MM.1S (cell line): ENCODE data around the gene GJB5.

Source experiments
- DNase-seq: peaks from one replicate; pipeline ENCODE4 v3.0.0-alpha.2; 2015
- H2AFZ ChIP-seq: fragments of 300-600 bp; sonication (generic); 2 replicates; pipeline ENCODE4 v1.6.0; 2016; ENCODE audit warnings: antibody characterized with exemption, low read length
- H3F3A ChIP-seq: fragments of 300-600 bp; sonication (generic); 2 replicates; pipeline ENCODE4 v1.6.1; 2016; ENCODE audit warnings: mild to moderate bottlenecking, antibody characterized with exemption, low read length, moderate library complexity, mixed read lengths; ENCODE audit not compliant: insufficient read depth
- H3K27ac ChIP-seq: fragments of 300-600 bp; sonication (generic); 2 replicates; pipeline ENCODE4 v1.5.1; 2016; ENCODE audit warnings: mild to moderate bottlenecking, low read length
- H3K27me3 ChIP-seq: fragments of 300-600 bp; sonication (generic); replicated peaks from 2 replicates; pipeline ENCODE4 v1.6.0; 2016; ENCODE audit warnings: low read length; ENCODE audit not compliant: insufficient read depth
- H3K36me3 ChIP-seq: fragments of 300-600 bp; sonication (generic); replicated peaks from 2 replicates; pipeline ENCODE4 v1.6.1; 2016; ENCODE audit warnings: mild to moderate bottlenecking, low read length, mixed read lengths; ENCODE audit not compliant: insufficient read depth
- H3K4me1 ChIP-seq: fragments of 300-600 bp; sonication (generic); 2 replicates; pipeline ENCODE4 v1.6.1; 2016; ENCODE audit warnings: low read length, mixed read lengths
- H3K4me2 ChIP-seq: fragments of 300-600 bp; sonication (generic); 2 replicates; pipeline ENCODE4 v1.6.0; 2016; ENCODE audit warnings: low read depth, low read length
- H3K4me3 ChIP-seq: fragments of 300-600 bp; sonication (generic); 2 replicates; pipeline ENCODE4 v1.5.1; 2016; ENCODE audit warnings: low read length, mixed read lengths
- H3K79me2 ChIP-seq: fragments of 300-600 bp; sonication (generic); 2 replicates; pipeline ENCODE4 v1.6.1; 2016; ENCODE audit warnings: mixed run types, low read length, mixed read lengths
- H3K9ac ChIP-seq: fragments of 300-600 bp; sonication (generic); 2 replicates; pipeline ENCODE4 v1.6.1; 2016; ENCODE audit warnings: low read length, mixed read lengths
- H3K9me2 ChIP-seq: fragments of 300-600 bp; sonication (generic); replicated peaks from 2 replicates; pipeline ENCODE4 v1.6.1; 2016; ENCODE audit warnings: mild to moderate bottlenecking, low read length, mixed read lengths; ENCODE audit not compliant: insufficient read depth
- H3K9me3 ChIP-seq: fragments of 300-600 bp; sonication (generic); replicated peaks from 2 replicates; pipeline ENCODE4 v1.6.1; 2016; ENCODE audit warnings: mild to moderate bottlenecking, low read length, mixed read lengths; ENCODE audit not compliant: insufficient read depth
- H4K20me1 ChIP-seq: fragments of 300-600 bp; sonication (generic); 2 replicates; pipeline ENCODE4 v1.6.1; 2016; ENCODE audit warnings: mild to moderate bottlenecking, low read length, moderate library complexity, mixed read lengths; ENCODE audit not compliant: insufficient read depth
- EZH2 ChIP-seq: fragments of 300-600 bp; sonication (generic); optimal IDR thresholded peaks from 2 replicates; pipeline ENCODE3; 2017; ENCODE audit warnings: low read depth, mild to moderate bottlenecking, antibody characterized with exemption, low read length, mixed read lengths
- EZH2phosphoT487 ChIP-seq: fragments of 300-600 bp; sonication (generic); IDR thresholded peaks from 2 replicates; pipeline ENCODE4 v1.6.1; 2018; ENCODE audit warnings: antibody characterized with exemption, low read length
- TF ChIP-seq, protein P1 (sequence below): fragments of 300-600 bp; sonication (generic); IDR thresholded peaks from 2 replicates; pipeline ENCODE4 v1.5.1; 2016; ENCODE audit warnings: antibody characterized with exemption, low read length, mixed read lengths

The GJB5 gene

GRCh38 chr1:34743775-34744174 is 11.1 kb upstream of the GJB5 start:
- no peak overlapping the region for H3K4me3 ChIP-seq
- H3K79me2 ChIP-seq = no peaks in the 10 kb centered on the region
- no peaks in the 10 kb centered on the region for H3F3A ChIP-seq
- TF ChIP-seq EZH2 = no peak
- no peak for TF ChIP-seq EZH2phosphoT487
- TF ChIP-seq, protein P1, sequence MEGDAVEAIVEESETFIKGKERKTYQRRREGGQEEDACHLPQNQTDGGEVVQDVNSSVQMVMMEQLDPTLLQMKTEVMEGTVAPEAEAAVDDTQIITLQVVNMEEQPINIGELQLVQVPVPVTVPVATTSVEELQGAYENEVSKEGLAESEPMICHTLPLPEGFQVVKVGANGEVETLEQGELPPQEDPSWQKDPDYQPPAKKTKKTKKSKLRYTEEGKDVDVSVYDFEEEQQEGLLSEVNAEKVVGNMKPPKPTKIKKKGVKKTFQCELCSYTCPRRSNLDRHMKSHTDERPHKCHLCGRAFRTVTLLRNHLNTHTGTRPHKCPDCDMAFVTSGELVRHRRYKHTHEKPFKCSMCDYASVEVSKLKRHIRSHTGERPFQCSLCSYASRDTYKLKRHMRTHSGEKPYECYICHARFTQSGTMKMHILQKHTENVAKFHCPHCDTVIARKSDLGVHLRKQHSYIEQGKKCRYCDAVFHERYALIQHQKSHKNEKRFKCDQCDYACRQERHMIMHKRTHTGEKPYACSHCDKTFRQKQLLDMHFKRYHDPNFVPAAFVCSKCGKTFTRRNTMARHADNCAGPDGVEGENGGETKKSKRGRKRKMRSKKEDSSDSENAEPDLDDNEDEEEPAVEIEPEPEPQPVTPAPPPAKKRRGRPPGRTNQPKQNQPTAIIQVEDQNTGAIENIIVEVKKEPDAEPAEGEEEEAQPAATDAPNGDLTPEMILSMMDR = no peak
- no peak overlapping the region for H3K9ac ChIP-seq
- H3K9me2 ChIP-seq = no peaks in the 10 kb centered on the region
- DNase-seq = no peak
- no peaks in the 10 kb centered on the region for H3K36me3 ChIP-seq
- H3K9me3 ChIP-seq = no peaks in the 10 kb centered on the region
- H4K20me1 ChIP-seq = no peaks in the 10 kb centered on the region
- H3K4me1 ChIP-seq = no peaks in the 10 kb centered on the region
- peaks cover 58% of the 10 kb centered on the region for H3K27me3 ChIP-seq
- no peak overlapping the region for H3K4me2 ChIP-seq
- H2AFZ ChIP-seq = no peak overlapping the region
- no peak overlapping the region for H3K27ac ChIP-seq

DNA sequence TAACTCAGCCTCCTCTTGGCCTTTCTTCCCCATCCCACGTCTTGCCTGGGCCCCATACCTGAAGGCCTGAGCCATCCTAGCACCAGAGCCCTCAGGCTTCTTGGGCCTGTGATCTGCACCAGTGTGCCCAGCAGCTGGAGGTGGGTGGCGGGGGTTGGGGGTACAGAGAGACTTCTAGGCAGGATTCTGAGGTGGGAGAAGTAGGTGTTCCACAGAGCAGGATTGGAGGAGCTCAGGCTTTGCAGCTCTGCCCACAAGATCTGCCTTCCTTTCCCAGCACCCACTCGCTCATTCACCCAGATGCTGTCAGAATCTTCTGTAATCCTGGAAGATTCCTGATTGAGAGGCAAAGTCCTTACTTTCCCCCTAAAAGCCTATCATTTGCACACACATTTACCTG is 10.0 kb upstream of the GJB5 start:
- no peaks in the 10 kb centered on the region for H3K9me3 ChIP-seq
- no peaks in the 10 kb centered on the region for H3K4me1 ChIP-seq
- no peak overlapping the region for H3K27ac ChIP-seq
- H3K4me2 ChIP-seq = no peak overlapping the region
- H3K27me3 ChIP-seq = peaks cover 60% of the 10 kb centered on the region
- DNase-seq = no peak
- H2AFZ ChIP-seq = no peak overlapping the region
- no peak overlapping the region for H3K4me3 ChIP-seq
- TF ChIP-seq, protein P1 = no peak
- no peak for TF ChIP-seq EZH2phosphoT487
- no peaks in the 10 kb centered on the region for H3F3A ChIP-seq
- no peaks in the 10 kb centered on the region for H4K20me1 ChIP-seq
- no peaks in the 10 kb centered on the region for H3K79me2 ChIP-seq
- no peaks in the 10 kb centered on the region for H3K9me2 ChIP-seq
- no peak overlapping the region for H3K9ac ChIP-seq
- no peaks in the 10 kb centered on the region for H3K36me3 ChIP-seq

DNA sequence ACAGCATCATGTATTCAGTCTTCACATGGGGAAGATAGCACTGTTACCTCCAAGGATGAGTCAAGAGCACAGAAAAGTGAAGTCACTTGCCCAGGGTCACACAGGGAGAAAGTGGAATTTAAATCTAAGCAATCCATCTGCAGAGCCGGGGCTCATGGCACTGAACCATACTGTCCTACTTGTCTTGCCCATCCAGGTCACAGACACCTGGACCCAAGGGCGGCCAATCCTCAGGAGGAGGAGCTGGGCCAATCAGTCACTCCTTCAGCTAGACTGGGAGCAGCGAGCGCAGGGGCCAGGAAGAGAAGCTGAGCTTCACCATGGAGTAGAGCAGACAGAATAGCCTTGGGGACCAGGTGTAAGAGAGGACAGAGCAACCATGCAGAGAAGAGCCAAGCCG is 9.2 kb upstream of the GJB5 start:
- Histone ChIP-seq H3K27me3 (peaks cover 53% of the 10 kb centered on the region), H4K20me1 (no peaks in the 10 kb centered on the region), H3F3A (no peaks in the 10 kb centered on the region), H3K9me3 (no peaks in the 10 kb centered on the region), H3K79me2 (no peaks in the 10 kb centered on the region), H3K4me3 (no peak overlapping the region), H3K4me1 (no peaks in the 10 kb centered on the region), H3K27ac (no peak overlapping the region), H3K4me2 (no peak overlapping the region), H2AFZ (no peak overlapping the region), H3K9me2 (no peaks in the 10 kb centered on the region), H3K36me3 (no peaks in the 10 kb centered on the region), H3K9ac (no peak overlapping the region)
- TF ChIP-seq EZH2phosphoT487 (no peak), EZH2 (no peak)
- TF ChIP-seq, protein P1 = no peak
- DNase-seq = no peak
